BJ (cell line): ENCODE measurements around the gene SHTN1. TPM values are rescaled to one million over a fixed set of nuclear protein-coding genes. Genes with fewer than 3 reads are reported as not detected.

Experiments
- CTCF ChIA-PET: fragments of 350-600 bp; formaldehyde crosslinking; extraction: SDS; loops from one replicate; lab custom pipeline; 2021; ENCODE audit warnings: antibody characterized with exemption, inconsistent platforms; lab: Yijun Ruan, JAX
- POLR2A ChIA-PET: fragments of 300-600 bp; sonication (Branson Sonifier 250); formaldehyde crosslinking; extraction: SDS; loops from one replicate; lab custom pipeline; 2021; ENCODE audit warnings: antibody characterized with exemption; lab: Charles Lee
- DNase-seq: peaks from one replicate; pipeline ENCODE4 v3.0.0-alpha.2; 2011; ENCODE audit warnings: low read depth
- H3K27me3 ChIP-seq: 2 replicates; pipeline ENCODE4 v1.6.0; 2011; ENCODE audit warnings: low read length; ENCODE audit not compliant: control insufficient read depth, insufficient read depth
- H3K36me3 ChIP-seq: 2 replicates; pipeline ENCODE4 v1.5.1; 2011; ENCODE audit warnings: low read length; ENCODE audit not compliant: control insufficient read depth, insufficient read depth
- H3K4me3 ChIP-seq: 2 replicates; pipeline ENCODE4 v1.5.1; 2011; ENCODE audit warnings: low read depth, mild to moderate bottlenecking, control low read depth, low read length
- CTCF ChIP-seq: IDR thresholded peaks from 2 replicates; pipeline ENCODE4 v1.5.1; 2011; ENCODE audit warnings: low read depth, mild to moderate bottlenecking, control low read depth, inconsistent platforms, low read length, moderate library complexity; ENCODE audit not compliant: insufficient read depth
- polyA plus RNA-seq: library from polyadenylated mRNA; depleted of rRNA; stranded (reverse); fragments of >200 nt; gene quantifications from 2 replicates; pipeline ENCODE4 v1.2.3, GENCODE V29; 2011

SHTN1 gene
- polyA plus RNA-seq, 1 experiment, result 2.8 TPM

DNA sequence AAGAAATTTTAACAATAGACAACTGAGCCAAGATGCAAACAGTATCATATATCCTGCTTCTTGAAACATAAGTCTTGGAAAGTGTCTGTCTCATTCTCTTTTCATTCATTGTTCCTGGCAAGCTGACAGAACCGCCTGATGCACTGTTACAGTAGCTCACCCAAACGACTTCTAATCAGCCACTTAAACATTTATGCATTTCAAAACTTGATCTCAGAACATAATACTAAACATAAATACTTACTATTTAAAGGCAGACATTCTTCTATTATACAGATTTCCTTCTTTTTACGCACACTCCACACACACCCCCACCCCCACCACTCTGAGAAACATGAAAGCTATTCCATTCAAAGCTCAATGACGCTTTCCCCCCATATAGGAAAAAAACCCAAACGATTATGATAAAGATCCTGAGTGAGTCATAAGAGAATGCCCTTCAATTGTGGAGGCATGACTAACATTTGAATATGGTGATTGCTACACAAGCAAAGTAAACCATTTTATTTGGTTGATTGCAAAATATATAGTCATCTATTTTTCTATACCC lies 30.5 kb downstream of the SHTN1 start:
- Histone ChIP-seq H3K4me3 (no peak overlapping the region), H3K27me3 (no peaks in the 10 kb centered on the region), H3K36me3 (no peaks in the 10 kb centered on the region)
- ChIA-PET CTCF (interaction anchor here (0.6 kb wide), 1 partner anchor 191 kb away, joined by 3 read pairs; no protein-coding TSS in a partner anchor), POLR2A (interaction anchor here (0.6 kb wide), 1 partner anchor 171 kb away, joined by 6 read pairs; no protein-coding TSS in a partner anchor)
- no peak for TF ChIP-seq CTCF
- peak; percentile 4 for DNase-seq

GRCh38 chr10:116973946-116974455 lies 31.0 kb downstream of the SHTN1 start:
- POLR2A ChIA-PET, result no interaction called here
- CTCF ChIA-PET, result no interaction called here
- Histone ChIP-seq H3K27me3 (no peaks in the 10 kb centered on the region), H3K36me3 (no peaks in the 10 kb centered on the region), H3K4me3 (no peak overlapping the region)
- no peak for DNase-seq
- no peak for TF ChIP-seq CTCF

DNA sequence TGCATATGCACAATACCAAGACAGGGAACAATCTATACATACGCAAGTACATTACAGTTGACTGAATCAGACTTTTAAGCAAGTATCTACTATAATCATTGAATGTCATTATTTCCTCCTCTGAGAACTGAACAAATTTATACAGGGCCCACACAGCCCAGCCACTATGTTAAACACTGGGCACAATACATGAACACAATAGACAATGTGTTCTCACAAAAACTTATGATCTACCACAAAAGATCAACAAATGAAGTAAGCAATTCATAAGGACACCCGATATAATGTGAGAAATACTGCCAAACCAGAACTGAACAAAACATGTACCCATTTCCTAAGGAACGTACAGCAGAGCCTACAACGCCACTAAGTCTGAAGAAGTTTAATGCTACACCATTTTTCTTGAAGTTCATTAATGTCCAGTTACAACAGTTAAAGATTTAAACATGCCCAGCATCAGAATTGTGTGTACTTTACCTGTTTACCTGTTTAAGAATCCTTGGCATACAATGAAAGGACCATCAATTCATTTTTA lies 31.5 kb downstream of the SHTN1 start:
- POLR2A ChIA-PET, result no interaction called here
- no peak overlapping the region for H3K4me3 ChIP-seq
- TF ChIP-seq CTCF, result no peak
- no peaks in the 10 kb centered on the region for H3K36me3 ChIP-seq
- CTCF ChIA-PET, result no interaction called here
- H3K27me3 ChIP-seq, result no peaks in the 10 kb centered on the region
- DNase-seq, result no peak

- POLR2A ChIA-PET, result no interaction called here
- no peak for DNase-seq
- Histone ChIP-seq H3K27me3 (no peaks in the 10 kb centered on the region), H3K36me3 (no peaks in the 10 kb centered on the region), H3K4me3 (no peak overlapping the region)
- TF ChIP-seq CTCF, result no peak
- CTCF ChIA-PET, result no interaction called here
Observed at GRCh38 chr10:116972131-116972530, 32.9 kb downstream of the SHTN1 start.

DNA sequence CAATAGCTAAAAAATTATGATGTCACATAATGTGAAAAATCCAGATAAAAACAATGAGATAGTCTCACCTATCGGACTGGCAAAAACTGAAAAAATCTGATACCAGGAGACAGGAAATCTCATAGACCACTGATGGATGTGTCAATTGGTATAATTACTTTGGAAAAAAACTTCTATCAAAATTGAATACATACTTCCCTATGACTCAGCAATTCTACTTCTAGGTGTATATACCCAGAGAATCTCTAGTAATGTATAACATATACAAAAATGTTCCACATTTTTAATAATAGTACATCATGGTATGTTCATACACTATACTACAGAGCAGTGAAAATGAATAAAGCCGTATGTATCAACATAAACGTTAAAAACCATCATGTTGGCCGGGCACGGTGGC lies 34.9 kb downstream of the SHTN1 start:
- ChIA-PET CTCF (interaction anchor here (1.1 kb wide), 1 partner anchor 34 kb away, joined by 3 read pairs; no protein-coding TSS in a partner anchor), POLR2A (no interaction called here)
- H3K36me3 ChIP-seq, result no peaks in the 10 kb centered on the region
- no peak for DNase-seq
- no peak for TF ChIP-seq CTCF
- H3K4me3 ChIP-seq, result no peak overlapping the region
- H3K27me3 ChIP-seq, result no peaks in the 10 kb centered on the region
